ENCODE data around the gene ZNF775.

ZNF775 gene

DNA sequence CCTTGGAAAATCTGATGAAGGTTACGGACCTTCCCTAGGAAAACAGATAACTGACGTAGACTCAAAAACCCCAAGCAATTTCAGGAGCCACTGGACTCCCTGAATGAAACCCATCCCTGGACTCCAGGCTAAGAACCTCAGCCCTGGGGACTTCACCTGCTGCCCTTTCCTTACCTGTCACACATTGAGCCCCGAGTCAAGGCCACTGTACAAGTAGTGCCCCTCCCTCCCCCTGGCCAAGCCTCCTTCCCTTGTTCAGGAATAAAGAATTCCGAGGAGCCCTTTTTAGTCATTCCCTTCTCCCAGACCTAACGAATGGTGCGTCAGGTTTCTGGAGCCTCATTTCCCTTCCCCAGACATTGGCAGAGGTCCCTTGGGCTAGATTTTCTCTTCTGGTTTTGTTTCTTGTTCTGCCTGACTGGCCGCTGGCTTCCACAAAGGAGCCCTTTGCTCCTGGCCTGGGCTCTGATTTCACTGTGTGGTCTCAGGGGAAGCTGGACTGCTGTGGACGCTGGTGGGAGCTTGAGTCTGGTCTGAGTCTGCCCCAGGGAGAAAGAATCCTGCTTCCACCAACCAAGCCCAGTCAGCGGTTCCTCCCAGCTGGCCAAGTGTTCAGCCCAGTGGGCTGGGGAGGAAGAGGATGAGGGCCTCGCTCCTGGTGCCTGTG lies 31.7 kb downstream of the ZNF775 start:
- TF ChIP-seq, protein P1, sequence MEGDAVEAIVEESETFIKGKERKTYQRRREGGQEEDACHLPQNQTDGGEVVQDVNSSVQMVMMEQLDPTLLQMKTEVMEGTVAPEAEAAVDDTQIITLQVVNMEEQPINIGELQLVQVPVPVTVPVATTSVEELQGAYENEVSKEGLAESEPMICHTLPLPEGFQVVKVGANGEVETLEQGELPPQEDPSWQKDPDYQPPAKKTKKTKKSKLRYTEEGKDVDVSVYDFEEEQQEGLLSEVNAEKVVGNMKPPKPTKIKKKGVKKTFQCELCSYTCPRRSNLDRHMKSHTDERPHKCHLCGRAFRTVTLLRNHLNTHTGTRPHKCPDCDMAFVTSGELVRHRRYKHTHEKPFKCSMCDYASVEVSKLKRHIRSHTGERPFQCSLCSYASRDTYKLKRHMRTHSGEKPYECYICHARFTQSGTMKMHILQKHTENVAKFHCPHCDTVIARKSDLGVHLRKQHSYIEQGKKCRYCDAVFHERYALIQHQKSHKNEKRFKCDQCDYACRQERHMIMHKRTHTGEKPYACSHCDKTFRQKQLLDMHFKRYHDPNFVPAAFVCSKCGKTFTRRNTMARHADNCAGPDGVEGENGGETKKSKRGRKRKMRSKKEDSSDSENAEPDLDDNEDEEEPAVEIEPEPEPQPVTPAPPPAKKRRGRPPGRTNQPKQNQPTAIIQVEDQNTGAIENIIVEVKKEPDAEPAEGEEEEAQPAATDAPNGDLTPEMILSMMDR (IDR thresholded peaks at IDR 0.05; ENCODE audit: low read depth, low read length), result no peak
- peak; percentile 28 for DNase-seq (ENCODE audit: low read depth, low spot score)
- in situ Hi-C loops (cut with HindIII; ENCODE audit: low sequenced_read_pairs), result no loop called here

DNA sequence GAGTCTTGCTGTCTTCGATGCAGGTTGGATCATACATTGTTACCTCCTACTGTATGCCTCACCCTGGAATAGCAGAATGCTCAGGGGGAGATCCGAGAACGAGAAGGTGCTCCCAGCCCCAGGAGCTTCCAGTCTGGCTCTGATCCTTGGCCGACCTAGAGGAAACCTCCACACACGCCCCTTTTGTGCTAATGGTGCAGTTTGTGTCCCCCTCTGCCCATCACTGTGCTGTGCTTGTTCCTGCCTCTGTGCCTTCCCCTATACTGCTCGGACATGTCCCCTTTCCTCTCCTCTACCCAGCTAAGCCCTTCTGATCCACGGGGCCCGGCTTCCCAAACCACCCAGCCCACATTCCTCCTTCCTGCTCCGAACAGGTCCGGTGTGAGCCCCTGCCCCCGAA lies 32.5 kb downstream of the ZNF775 start:
- no peak for DNase-seq (ENCODE audit: low read depth, low spot score)
- in situ Hi-C loops (cut with HindIII; ENCODE audit: low sequenced_read_pairs), result no loop called here
- no peak overlapping the region for H3K4me3 ChIP-seq (ENCODE audit: low read depth, low read length)
- TF ChIP-seq, protein P1 (IDR thresholded peaks at IDR 0.05; ENCODE audit: low read depth, low read length), result no peak

More for the DNA sequence above, 31.7 kb downstream of the ZNF775 start:
- H3K4me3 ChIP-seq (ENCODE audit: low read depth, low read length), result no peak overlapping the region

- in situ Hi-C loops (cut with HindIII; ENCODE audit: low sequenced_read_pairs), result no loop called here
- H3K4me3 ChIP-seq (ENCODE audit: low read depth, low read length), result no peak overlapping the region
- TF ChIP-seq, protein P1 (IDR thresholded peaks at IDR 0.05; ENCODE audit: low read depth, low read length), result no peak
- DNase-seq (ENCODE audit: low read depth, low spot score), result no peak
These were observed 32.9 kb downstream of the ZNF775 start for GRCh38 chr7:150412016-150412415.

DNA sequence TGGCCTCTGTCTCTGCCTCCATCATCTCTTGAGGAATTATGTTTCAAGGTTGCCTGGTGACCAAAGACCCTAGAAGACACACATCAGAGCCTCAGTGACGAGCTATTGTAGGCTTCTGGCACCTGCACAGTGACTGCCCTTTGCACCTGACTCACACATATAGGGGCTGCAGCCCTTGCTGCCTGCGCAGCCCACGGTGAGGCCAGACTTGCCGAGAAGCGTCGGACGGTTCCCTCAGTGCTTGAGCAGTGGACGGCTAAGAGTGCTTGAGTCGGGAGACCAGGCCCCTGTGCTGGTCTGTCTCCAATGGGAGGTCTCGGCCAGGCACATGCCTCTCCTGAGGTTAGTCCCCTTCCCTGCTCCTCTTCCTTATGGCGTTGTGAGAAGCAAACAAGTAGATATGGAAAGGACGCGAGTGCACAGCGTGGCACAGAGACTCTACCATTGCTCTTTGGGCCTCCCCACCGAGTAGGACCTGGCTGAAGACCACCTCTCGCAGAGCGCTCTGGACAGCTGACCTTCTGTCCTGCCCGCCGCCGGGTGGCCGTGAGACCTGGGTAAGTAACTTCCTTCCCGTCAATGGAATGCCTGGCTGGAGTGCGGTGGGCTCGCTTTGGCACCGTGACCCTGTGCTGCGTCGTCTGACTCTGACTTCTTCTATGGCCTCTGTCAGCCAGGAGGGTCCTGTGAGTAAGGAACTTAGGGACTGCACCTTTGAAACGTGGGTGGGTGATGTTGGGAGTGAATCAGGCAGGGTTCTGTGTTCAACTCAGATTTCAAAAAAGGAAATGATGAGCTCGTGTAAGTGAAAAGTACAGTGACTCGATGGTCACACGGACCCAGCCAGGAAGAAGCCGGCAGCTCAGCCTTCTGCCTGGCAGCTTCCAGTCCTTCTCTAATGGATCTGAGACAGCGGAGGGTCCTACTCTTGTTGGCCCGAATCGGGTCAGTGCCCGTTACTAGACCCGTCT lies 33.7 kb downstream of the ZNF775 start:
- in situ Hi-C loops (cut with HindIII; ENCODE audit: low sequenced_read_pairs), result no loop called here
- H3K4me3 ChIP-seq (ENCODE audit: low read depth, low read length), result no peak overlapping the region
- no peak for DNase-seq (ENCODE audit: low read depth, low spot score)
- TF ChIP-seq, protein P1 (IDR thresholded peaks at IDR 0.05; ENCODE audit: low read depth, low read length), result no peak

- in situ Hi-C loops (cut with HindIII; ENCODE audit: low sequenced_read_pairs), result no loop called here
- DNase-seq (ENCODE audit: low read depth, low spot score), result no peak
- TF ChIP-seq, protein P1 (IDR thresholded peaks at IDR 0.05; ENCODE audit: low read depth, low read length), result no peak
- no peak overlapping the region for H3K4me3 ChIP-seq (ENCODE audit: low read depth, low read length)
These were observed 34.5 kb downstream of the ZNF775 start for GRCh38 chr7:150413640-150414081.

DNA sequence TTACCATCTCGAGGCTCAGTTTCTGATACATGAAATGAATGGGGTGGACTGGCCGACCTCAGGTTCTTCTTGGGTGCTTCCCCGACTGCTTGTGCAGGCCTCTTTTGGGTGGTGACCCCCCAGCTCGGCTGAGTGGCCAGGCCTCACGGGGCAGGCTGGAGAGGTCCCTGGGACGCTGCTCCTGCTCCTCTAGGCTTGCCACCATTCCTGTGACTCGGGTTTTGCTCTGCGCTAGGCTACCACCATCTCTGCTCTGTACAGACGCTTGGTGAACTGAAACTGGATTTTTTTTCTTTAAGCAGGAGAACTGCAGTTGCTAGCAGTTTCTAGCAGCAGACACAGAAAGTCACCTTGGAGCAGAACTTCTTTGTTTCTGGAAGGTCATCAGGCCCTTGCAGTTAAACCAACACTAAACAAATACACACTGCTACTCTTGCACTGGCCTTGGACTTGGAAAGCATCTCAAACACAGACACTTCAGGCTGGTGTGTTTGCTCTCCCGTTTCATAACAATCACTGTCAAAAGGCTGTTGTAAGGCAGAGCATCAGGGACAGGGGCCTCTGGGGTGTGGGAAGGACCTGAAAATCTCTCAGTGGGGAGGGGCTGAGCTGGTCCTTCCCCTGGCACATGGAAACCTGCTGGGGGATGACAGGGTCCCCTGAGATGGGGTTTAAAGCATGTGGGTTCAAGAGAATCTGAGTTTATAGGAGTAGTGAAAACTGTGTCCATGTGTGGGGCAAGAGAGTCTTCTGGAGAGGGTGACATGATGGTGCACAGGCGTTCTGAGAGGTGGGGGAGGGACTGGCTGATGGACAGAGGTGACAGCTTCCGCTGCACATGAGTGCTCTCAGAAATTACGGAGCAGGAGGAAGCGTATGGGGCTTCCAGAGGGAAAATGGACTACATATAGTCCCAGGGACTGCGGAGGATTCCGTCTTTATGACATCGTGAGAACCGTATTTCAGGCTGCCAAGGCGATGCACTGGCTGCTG lies 36.3 kb downstream of the ZNF775 start:
- no peak overlapping the region for H3K4me3 ChIP-seq (ENCODE audit: low read depth, low read length)
- DNase-seq (ENCODE audit: low read depth, low spot score), result no peak
- in situ Hi-C loops (cut with HindIII; ENCODE audit: low sequenced_read_pairs), result no loop called here
- TF ChIP-seq, protein P1 (IDR thresholded peaks at IDR 0.05; ENCODE audit: low read depth, low read length), result no peak

All from astrocyte of the spinal cord (primary cell).